ENCODE data around the gene C6orf47.

Gene C6orf47

GRCh38 chr6:31634131-31634530 is 26.4 kb downstream of the C6orf47 start:
- no peak for TF ChIP-seq CTCF (IDR thresholded peaks at IDR 0.05; ENCODE audit: extremely low read depth, missing control alignments)
- no peak for DNase-seq (ENCODE audit: low spot score)

GRCh38 chr6:31633447-31633846 is 27.1 kb downstream of the C6orf47 start:
- DNase-seq (ENCODE audit: low spot score): no peak
- TF ChIP-seq CTCF (IDR thresholded peaks at IDR 0.05; ENCODE audit: extremely low read depth, missing control alignments): no peak

- TF ChIP-seq CTCF (IDR thresholded peaks at IDR 0.05; ENCODE audit: extremely low read depth, missing control alignments): no peak
- DNase-seq (ENCODE audit: low spot score): no peak
Measured at GRCh38 chr6:31632279-31632946, 28.2 kb downstream of the C6orf47 start.

- DNase-seq (ENCODE audit: low spot score): no peak
Measured at GRCh38 chr6:31631681-31632278, 28.8 kb downstream of the C6orf47 start.

GRCh38 chr6:31631209-31631608 is 29.4 kb downstream of the C6orf47 start:
- DNase-seq (ENCODE audit: low spot score): no peak
- TF ChIP-seq CTCF (IDR thresholded peaks at IDR 0.05; ENCODE audit: extremely low read depth, missing control alignments): no peak

More at GRCh38 chr6:31631681-31632278, 28.8 kb downstream of the C6orf47 start:
- no peak for TF ChIP-seq CTCF (IDR thresholded peaks at IDR 0.05; ENCODE audit: extremely low read depth, missing control alignments)

GRCh38 chr6:31630177-31630934 is 30.2 kb downstream of the C6orf47 start:
- no peak for TF ChIP-seq CTCF (IDR thresholded peaks at IDR 0.05; ENCODE audit: extremely low read depth, missing control alignments)
- DNase-seq (ENCODE audit: low spot score): no peak

- no peak for TF ChIP-seq CTCF (IDR thresholded peaks at IDR 0.05; ENCODE audit: extremely low read depth, missing control alignments)
- no peak for DNase-seq (ENCODE audit: low spot score)
Measured at GRCh38 chr6:31629014-31629413, 31.6 kb downstream of the C6orf47 start.

All from GM20000 (cell line).